SJSA1 (cell line): ENCODE measurements around the gene ZBED4. TPM values are rescaled to one million over a fixed set of nuclear protein-coding genes. Genes with fewer than 3 reads are reported as not detected.
"Not testable (repeated sequence)": the region's sequence is repeated elsewhere in the genome, so short reads cannot be mapped to it uniquely, and the experiment has no call there.

Experiments
- DNase-seq, 2 experiments: peaks; one replicate each; pipeline ENCODE4 v3.0.0-alpha.2; 2015 to 2020; ENCODE audit warnings: low spot score in 2 of 2, low read depth in 1 of 2
- H3K27ac ChIP-seq: fragments of 250-450 bp; sonication (Bioruptor Pico); 2 replicates; pipeline ENCODE4 v1.5.1; 2020; ENCODE audit warnings: mild to moderate bottlenecking, moderate library complexity
- H3K27me3 ChIP-seq: fragments of 250-450 bp; sonication (Bioruptor Pico); replicated peaks from 2 replicates; pipeline ENCODE4 v1.5.1; 2020; ENCODE audit warnings: mild to moderate bottlenecking, moderate library complexity
- H3K36me3 ChIP-seq: fragments of 250-450 bp; sonication (Bioruptor Pico); 2 replicates; pipeline ENCODE4 v1.5.1; 2020; ENCODE audit warnings: mild to moderate bottlenecking
- H3K4me1 ChIP-seq: fragments of 250-450 bp; sonication (Bioruptor Pico); replicated peaks from 2 replicates; pipeline ENCODE4 v1.6.1; 2021; ENCODE audit warnings: mild to moderate bottlenecking
- H3K4me3 ChIP-seq: fragments of 250-450 bp; sonication (Bioruptor Pico); 2 replicates; pipeline ENCODE4 v1.5.1; 2020; ENCODE audit warnings: mild to moderate bottlenecking
- H3K9me3 ChIP-seq: fragments of 250-450 bp; sonication (Bioruptor Pico); replicated peaks from 2 replicates; pipeline ENCODE4 v1.5.1; 2020; ENCODE audit warnings: mild to moderate bottlenecking
- total RNA-seq: library from RNA; depleted of rRNA; stranded (reverse); fragments of >200 nt; shearing (Covaris generic); gene quantifications from 2 replicates; pipeline ENCODE4 v1.2.3, GENCODE V29; 2014; rRNA removed

The ZBED4 gene
- 9.8 and 11.7 TPM in 2 replicates for total RNA-seq

- peaks cover 5% of the 10 kb centered on the region; the same call in 1 of the 2 replicates for H3K36me3 ChIP-seq
- peaks cover 17% of the 10 kb centered on the region for H3K4me1 ChIP-seq
- H3K9me3 ChIP-seq = no peaks in the 10 kb centered on the region
- H3K4me3 ChIP-seq = peak within 1 kb of the TSS; percentile 56
- peak within 1 kb of the TSS; percentile 85 for H3K27ac ChIP-seq
- DNase-seq = peak; percentile 98
- peaks cover 28% of the 10 kb centered on the region for H3K27me3 ChIP-seq
These were observed at the start of gene ZBED4 for GRCh38 chr22:49852898-49853894. Gene ZBED4, plus strand, starts transcription at chr22:49853844. Its CDS starts 29,819 bp downstream, at chr22:49883663.

DNA sequence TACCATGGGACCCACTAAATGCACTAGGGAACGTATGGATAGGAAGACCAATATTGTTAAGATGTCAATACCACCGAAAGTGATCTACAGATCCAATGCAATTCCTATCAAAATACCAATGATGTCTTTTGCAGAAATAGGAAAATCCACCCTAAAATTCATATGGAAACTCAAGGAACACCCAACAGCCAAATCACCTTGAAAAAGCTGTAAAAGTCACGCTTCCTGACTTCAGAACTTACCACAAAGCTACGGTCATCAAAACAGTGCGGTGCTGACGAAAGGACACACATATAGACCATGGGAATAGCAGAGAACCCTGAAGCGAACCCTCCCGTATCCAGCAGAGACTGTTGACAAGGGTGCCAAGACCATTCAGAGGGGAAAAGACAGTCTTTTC is 46.5 kb upstream of the ZBED4 start:
- Histone ChIP-seq H3K4me3 (no peak overlapping the region), H3K27me3 (no peaks in the 10 kb centered on the region), H3K36me3 (peaks cover 63% of the 10 kb centered on the region), H3K9me3 (no peaks in the 10 kb centered on the region), H3K27ac (no peak overlapping the region), H3K4me1 (peaks cover 32% of the 10 kb centered on the region)
- DNase-seq = no peak

DNA sequence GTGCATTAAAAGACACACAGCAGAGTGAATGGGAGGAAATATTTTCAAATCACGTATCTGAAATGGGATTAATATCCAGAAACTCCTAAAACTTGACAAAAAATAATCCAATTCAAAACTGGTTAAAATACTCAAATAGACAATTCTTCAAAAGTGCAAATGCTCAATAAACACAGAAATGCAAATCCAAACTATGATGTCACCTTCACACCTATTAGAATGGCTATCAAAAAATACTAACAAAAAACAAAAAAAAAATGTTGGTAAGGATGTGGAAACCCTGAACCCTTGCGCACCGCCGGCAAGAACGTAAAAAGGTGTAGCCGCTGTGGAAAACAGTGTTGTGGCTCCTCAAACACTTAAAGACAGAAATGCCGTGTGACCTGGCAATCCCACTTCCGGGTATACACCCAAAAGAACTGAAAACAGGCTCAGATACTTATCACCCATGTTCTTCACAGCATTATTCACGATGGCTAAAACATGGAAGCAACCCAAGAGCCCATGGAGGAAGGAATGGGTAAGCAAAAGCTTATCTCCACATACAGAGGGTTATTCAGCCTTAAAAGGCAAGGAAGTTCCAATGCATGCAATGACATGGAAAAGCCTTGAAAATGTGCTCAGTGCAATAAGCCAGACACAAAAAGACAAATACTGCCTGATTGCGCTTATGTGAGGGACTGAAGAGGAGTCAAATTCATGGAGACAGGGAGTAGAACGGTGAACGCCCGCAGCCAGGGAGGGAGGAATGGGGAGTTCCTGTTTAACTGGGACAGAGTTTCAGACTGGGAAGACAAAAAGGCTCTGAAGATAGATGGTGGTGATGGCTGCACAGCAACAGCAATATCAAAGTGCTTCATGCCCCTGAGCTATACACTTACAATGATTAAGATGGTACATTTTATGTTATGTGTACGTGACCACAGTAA is 45.6 kb upstream of the ZBED4 start:
- Histone ChIP-seq H3K9me3 (no peaks in the 10 kb centered on the region), H3K4me1 (peaks cover 41% of the 10 kb centered on the region), H3K36me3 (peaks cover 59% of the 10 kb centered on the region), H3K27me3 (no peaks in the 10 kb centered on the region), H3K4me3 (no peak overlapping the region), H3K27ac (no peak overlapping the region)
- no peak for DNase-seq

DNA sequence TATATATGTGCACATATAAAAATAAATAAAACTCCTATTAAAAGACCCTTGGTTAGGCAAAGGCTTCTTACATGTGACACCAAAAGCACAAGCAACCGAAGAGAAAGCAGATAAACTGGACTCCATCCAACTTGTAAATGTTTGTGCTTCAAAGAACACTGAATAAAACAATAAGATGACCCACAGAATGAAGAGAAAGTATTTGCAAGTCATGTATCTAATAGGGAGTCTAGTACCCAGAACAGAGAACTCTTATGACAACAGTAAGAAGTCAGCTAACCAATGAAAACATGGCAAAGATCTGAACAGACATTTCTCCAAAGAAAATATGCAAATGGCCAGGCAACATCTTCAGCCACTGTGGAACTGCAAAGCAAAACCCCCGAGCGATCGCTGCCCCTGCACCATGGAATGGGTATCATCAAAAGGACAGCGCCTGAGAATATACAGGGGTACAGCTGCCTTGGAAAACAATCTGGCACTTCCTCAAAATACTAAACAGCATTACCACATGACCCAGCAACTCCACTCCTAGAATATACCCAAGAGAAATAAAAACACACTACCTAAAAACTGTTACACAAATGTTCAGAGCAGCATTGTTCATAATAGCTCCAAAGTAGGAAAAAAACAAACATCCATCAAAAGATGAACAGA is 43.2 kb upstream of the ZBED4 start:
- peak overlapping the region; percentile 44 for H3K27ac ChIP-seq
- H3K36me3 ChIP-seq = peaks cover 54% of the 10 kb centered on the region
- peak in 1 of 2 experiments; percentile 54 for DNase-seq
- H3K4me1 ChIP-seq = peaks cover 45% of the 10 kb centered on the region
- no peaks in the 10 kb centered on the region for H3K9me3 ChIP-seq
- no peaks in the 10 kb centered on the region for H3K27me3 ChIP-seq
- no peak overlapping the region for H3K4me3 ChIP-seq

DNA sequence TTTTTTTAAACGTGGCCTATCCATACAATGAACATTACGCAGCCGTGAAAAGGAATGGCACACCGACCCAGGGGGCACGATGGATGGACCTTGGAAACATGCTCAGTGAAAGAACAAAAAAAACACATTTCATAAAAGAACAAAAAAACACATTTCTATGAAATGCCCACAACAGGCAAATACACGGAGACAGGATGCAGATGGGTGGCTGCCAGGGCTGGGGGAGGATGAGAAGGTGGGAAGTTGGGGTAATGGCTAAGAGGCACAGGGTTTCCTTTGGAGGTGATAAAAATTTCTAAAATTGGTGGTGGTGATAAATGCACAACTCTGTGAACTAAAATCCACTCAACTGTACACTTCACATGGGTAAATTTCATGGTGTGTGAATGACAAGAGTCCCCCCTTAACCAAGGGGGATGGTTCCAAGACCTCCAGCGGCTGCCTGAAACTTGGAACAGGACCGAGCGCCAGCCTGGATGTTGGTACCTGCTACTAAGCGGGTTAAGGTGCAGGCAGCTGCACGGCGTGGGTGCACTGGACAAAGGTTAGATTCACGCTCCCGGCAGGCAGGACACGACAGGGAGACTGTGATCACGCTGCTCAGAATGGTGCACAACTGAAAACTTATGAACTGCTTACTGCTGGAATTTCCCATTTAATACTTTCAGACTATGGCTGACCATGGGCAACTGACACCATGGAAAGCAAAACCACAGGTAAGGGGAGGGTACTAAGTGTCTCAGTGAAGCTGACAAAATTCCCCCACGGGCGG is 42.4 kb upstream of the ZBED4 start:
- Histone ChIP-seq H3K4me1 (peaks cover 40% of the 10 kb centered on the region), H3K4me3 (no peak overlapping the region), H3K9me3 (no peaks in the 10 kb centered on the region)

DNA sequence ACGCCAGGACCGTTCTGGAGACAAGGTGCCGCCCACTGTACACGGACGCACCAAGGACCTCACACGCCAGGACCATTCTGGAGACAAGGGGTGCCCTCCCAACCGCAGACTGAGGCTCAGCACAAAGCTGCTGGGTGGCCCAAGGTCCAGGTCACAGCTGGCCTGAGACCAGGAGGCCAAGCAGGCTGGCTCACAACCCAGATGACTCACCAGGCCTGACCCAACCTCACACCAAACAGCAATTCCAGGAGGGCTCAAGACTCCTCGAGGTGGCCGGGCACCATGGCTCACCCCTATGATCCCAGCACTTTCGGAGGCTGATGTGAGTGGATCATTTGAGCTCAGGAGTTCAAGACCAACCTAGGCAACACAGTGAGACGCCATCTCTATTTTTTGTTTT is 40.8 kb upstream of the ZBED4 start:
- peak; percentile 91 to 97 for DNase-seq
- H3K27me3 ChIP-seq = no peaks in the 10 kb centered on the region
- H3K4me3 ChIP-seq = no peak overlapping the region
- H3K4me1 ChIP-seq = peaks cover 36% of the 10 kb centered on the region
- no peak overlapping the region for H3K27ac ChIP-seq
- no peaks in the 10 kb centered on the region for H3K9me3 ChIP-seq
- H3K36me3 ChIP-seq = peaks cover 70% of the 10 kb centered on the region

More for the DNA sequence above, 42.4 kb upstream of the ZBED4 start:
- H3K36me3 ChIP-seq = peaks cover 56% of the 10 kb centered on the region
- peak overlapping the region; percentile 44 for H3K27ac ChIP-seq
- DNase-seq = no peak
- H3K27me3 ChIP-seq = no peaks in the 10 kb centered on the region

- peaks cover 72% of the 10 kb centered on the region for H3K36me3 ChIP-seq
- peaks cover 36% of the 10 kb centered on the region for H3K4me1 ChIP-seq
- H3K27ac ChIP-seq = no peak overlapping the region
- no peak overlapping the region for H3K4me3 ChIP-seq
- no peaks in the 10 kb centered on the region for H3K9me3 ChIP-seq
- no peaks in the 10 kb centered on the region for H3K27me3 ChIP-seq
- DNase-seq = no peak
These were observed 39.4 kb upstream of the ZBED4 start for GRCh38 chr22:49814164-49814686.

GRCh38 chr22:49814856-49815255 is 38.8 kb upstream of the ZBED4 start:
- H3K36me3 ChIP-seq = peaks cover 75% of the 10 kb centered on the region
- no peak overlapping the region for H3K4me3 ChIP-seq
- peaks cover 33% of the 10 kb centered on the region for H3K4me1 ChIP-seq
- H3K9me3 ChIP-seq = no peaks in the 10 kb centered on the region
- no peak for DNase-seq
- no peaks in the 10 kb centered on the region for H3K27me3 ChIP-seq
- H3K27ac ChIP-seq = no peak overlapping the region

GRCh38 chr22:49815641-49816091 is 38.0 kb upstream of the ZBED4 start:
- Histone ChIP-seq H3K27me3 (no peaks in the 10 kb centered on the region), H3K4me1 (peaks cover 25% of the 10 kb centered on the region), H3K4me3 (no peak overlapping the region), H3K9me3 (no peaks in the 10 kb centered on the region), H3K27ac (no peak overlapping the region), H3K36me3 (peaks cover 81% of the 10 kb centered on the region)
- no peak for DNase-seq

DNA sequence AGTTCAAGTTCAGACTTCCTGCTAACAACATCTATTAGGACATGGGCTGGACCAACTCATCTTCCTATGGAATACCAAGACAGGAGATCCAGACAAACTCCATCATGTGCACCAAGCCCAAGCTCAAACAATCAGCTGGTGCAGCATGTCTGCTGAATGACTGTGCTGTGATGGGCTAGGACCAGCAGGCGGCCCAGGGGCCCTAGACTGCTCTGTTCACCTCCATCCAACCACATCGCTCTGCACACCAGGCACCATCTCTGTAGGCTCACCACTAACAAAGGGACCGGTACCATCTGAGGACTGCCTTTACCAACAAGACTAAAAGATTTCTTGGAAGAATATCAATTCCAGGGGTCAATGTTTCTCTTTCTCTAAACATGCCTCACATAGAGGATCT is 36.3 kb upstream of the ZBED4 start:
- no peak overlapping the region for H3K4me3 ChIP-seq
- no peaks in the 10 kb centered on the region for H3K27me3 ChIP-seq
- H3K9me3 ChIP-seq = no peaks in the 10 kb centered on the region
- peaks cover 88% of the 10 kb centered on the region for H3K36me3 ChIP-seq
- no peak overlapping the region for H3K27ac ChIP-seq
- DNase-seq = no peak
- H3K4me1 ChIP-seq = peaks cover 10% of the 10 kb centered on the region

- H3K27ac ChIP-seq = no peak overlapping the region
- no peak for DNase-seq
- H3K36me3 ChIP-seq = peaks cover 99% of the 10 kb centered on the region
- peaks cover 13% of the 10 kb centered on the region for H3K4me1 ChIP-seq
- H3K4me3 ChIP-seq = no peak overlapping the region
- no peaks in the 10 kb centered on the region for H3K9me3 ChIP-seq
- no peaks in the 10 kb centered on the region for H3K27me3 ChIP-seq
These were observed 32.7 kb upstream of the ZBED4 start for GRCh38 chr22:49820984-49821383.

DNA sequence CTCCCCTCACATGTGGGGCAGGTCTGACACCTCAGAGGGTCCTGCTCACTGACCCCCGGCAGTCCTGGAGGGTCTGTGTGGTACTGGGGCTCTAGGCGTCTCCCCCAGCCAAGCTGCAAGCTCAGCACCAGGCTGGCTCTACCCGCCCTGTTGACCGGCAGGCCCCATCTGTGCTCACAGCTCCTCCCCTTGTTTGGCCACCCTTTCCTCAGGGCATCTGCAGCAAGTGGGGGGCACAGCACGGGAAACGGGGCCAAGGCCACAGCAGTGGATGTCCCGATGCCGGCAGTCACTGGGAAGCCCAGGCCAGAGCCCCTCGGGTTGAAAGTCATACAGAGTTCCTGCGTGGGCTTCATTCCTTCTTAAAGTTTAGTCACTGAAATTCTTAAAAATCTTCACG is 31.9 kb upstream of the ZBED4 start:
- DNase-seq, H3K27me3 ChIP-seq, H3K27ac ChIP-seq, H3K4me3 ChIP-seq, H3K9me3 ChIP-seq: not testable (repeated sequence)
- H3K36me3 ChIP-seq = peaks cover 92% of the 10 kb centered on the region
- peaks cover 14% of the 10 kb centered on the region for H3K4me1 ChIP-seq
